ENCODE data around the gene CD72.

CD72 gene

GRCh38 chr9:35662437-35662836, 44.2 kb upstream of the CD72 start:
- DNase-seq (ENCODE audit: extremely low spot score): no peak
- ChIA-PET CTCF (interaction anchor here (1.0 to 12.2 kb wide), 12 partner anchors 8 to 128 kb away, joined by 3 to 138 read pairs (median 6); partner anchors contain the start of gene TPM2), POLR2A (no interaction called here)
- no peak for TF ChIP-seq CTCF (IDR thresholded peaks at IDR 0.05; ENCODE audit: control extremely low read depth, extremely low read depth, low read depth, missing control alignments)

DNA sequence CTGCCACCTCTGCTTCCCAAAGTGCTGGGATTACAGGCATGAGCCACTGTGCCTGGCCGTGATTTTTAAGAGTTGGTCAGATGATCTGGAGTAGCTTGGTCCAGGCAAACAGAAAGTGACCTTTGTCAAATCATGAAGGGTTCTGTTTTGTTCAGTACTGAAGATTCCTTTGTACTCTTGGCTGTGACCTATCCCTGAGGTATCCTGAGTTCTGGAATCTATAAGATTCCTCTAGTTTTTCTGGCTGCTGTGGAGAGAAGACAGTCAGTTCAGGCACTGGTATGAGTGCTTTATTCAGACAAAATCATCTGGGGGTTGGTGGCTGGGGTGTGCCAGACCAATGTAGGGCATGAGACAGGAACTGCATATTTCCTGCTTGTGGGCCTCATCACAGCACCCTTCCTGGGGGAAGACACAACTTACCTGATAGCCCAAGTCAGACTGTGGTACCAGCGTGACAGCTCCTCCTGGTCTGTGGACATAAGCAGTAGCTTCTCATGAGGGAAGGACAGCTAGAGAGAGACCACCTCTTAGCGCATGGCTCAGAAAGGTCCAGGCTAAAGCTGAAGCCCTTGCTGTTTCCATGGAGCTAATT, 43.6 kb upstream of the CD72 start:
- ChIA-PET POLR2A (interaction anchor here (0.6 kb wide), 1 partner anchor 9 kb away, joined by 6 read pairs; no protein-coding TSS in a partner anchor), CTCF (interaction anchor here (0.8 to 12.2 kb wide), 19 partner anchors 8 to 198 kb away, joined by 3 to 138 read pairs (median 5); partner anchors contain the start of genes CREB3, SPAG8 and TPM2)
- DNase-seq (ENCODE audit: extremely low spot score): no peak
- TF ChIP-seq CTCF (IDR thresholded peaks at IDR 0.05; ENCODE audit: control extremely low read depth, extremely low read depth, low read depth, missing control alignments): no peak

GRCh38 chr9:35660966-35661415, 42.8 kb upstream of the CD72 start:
- no peak for DNase-seq (ENCODE audit: extremely low spot score)
- TF ChIP-seq CTCF (IDR thresholded peaks at IDR 0.05; ENCODE audit: control extremely low read depth, extremely low read depth, low read depth, missing control alignments): peak; percentile 45
- CTCF ChIA-PET: interaction anchor here (0.8 to 12.2 kb wide), 17 partner anchors 9 to 199 kb away, joined by 3 to 138 read pairs (median 5); partner anchors contain the start of genes CREB3, SPAG8 and TPM2

DNA sequence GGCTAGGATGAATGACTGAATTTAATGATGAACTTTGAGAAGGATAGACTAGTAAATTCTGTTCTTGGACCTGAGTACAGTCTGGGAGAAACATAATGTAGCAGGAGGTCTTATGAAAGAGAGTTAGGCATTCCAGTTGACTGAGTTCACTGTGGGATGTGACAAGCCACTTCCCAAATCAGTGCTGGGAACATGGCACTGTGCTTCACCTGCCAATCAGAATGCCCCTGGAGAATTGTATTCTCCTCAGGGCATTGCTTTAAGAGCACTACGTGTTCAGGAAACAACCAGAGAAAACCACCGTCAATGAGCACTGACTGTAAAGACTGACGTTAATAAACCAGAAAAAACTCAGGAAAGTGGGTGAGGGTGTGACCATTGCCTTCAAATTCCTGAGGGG, 41.1 kb upstream of the CD72 start:
- POLR2A ChIA-PET: no interaction called here
- no peak for TF ChIP-seq CTCF (IDR thresholded peaks at IDR 0.05; ENCODE audit: control extremely low read depth, extremely low read depth, low read depth, missing control alignments)
- CTCF ChIA-PET: interaction anchor here (0.7 to 12.2 kb wide), 19 partner anchors 8 to 167 kb away, joined by 3 to 138 read pairs (median 5); partner anchors contain the start of gene MSMP
- DNase-seq (ENCODE audit: extremely low spot score): no peak

More at GRCh38 chr9:35660966-35661415, 42.8 kb upstream of the CD72 start:
- POLR2A ChIA-PET: interaction anchor here (1.1 kb wide), 1 partner anchor 70 kb away, joined by 3 read pairs; no protein-coding TSS in a partner anchor

GRCh38 chr9:35658968-35659220, 40.7 kb upstream of the CD72 start:
- no peak for DNase-seq (ENCODE audit: extremely low spot score)
- ChIA-PET CTCF (interaction anchor here (0.7 to 12.2 kb wide), 21 partner anchors 9 to 167 kb away, joined by 3 to 138 read pairs (median 5); partner anchors contain the start of gene MSMP), POLR2A (no interaction called here)
- TF ChIP-seq CTCF (IDR thresholded peaks at IDR 0.05; ENCODE audit: control extremely low read depth, extremely low read depth, low read depth, missing control alignments): no peak

GRCh38 chr9:35658137-35658967, 40.1 kb upstream of the CD72 start, which contains the start of gene CCDC107:
Gene CCDC107, plus strand, starts transcription at chr9:35658292. Its CDS starts 88 bp downstream, at chr9:35658380.
- ChIA-PET POLR2A (interaction anchor here (0.6 to 1.2 kb wide), 4 partner anchors 13 to 198 kb away, joined by 3 read pairs; partner anchors contain the start of gene TESK1), CTCF (interaction anchor here (0.7 to 12.2 kb wide), 33 partner anchors 8 to 562 kb away, joined by 3 to 138 read pairs (median 5); partner anchors contain the start of genes FAM221B, GBA2, MSMP and PIGO)
- peak; percentile 97 for DNase-seq (ENCODE audit: extremely low spot score)
- TF ChIP-seq CTCF (IDR thresholded peaks at IDR 0.05; ENCODE audit: control extremely low read depth, extremely low read depth, low read depth, missing control alignments): peak; percentile 68
